ENCODE measurements around the gene POC1A. TPM values are rescaled to one million over a fixed set of nuclear protein-coding genes. Genes with fewer than 3 reads are reported as not detected.
"Not testable (repeated sequence)": the region's sequence is repeated elsewhere in the genome, so short reads cannot be mapped to it uniquely, and the experiment has no call there.

The POC1A gene
- total RNA-seq, 1 experiment from 2014 or later = 9.8 TPM

DNA sequence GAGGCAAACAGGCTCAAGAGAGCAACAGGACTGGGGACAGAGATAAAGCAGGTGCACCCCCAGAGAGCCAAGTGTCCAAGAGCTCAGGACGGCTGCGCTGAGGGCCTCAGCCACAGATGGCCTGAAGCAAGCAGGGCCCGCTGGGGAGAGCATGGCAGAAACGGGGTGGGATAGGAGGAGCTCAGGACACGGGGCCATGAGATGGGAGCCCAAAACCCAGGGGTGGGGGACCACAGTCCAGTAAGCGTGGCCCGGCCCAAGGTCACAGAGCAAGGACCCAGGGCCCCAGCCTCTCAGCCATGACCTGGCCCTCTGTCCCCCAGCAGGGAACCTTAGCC lies 107.4 kb downstream of the POC1A start:
- POLR2A ChIA-PET = interaction anchor here (0.6 to 6.1 kb wide), 24 partner anchors 9 to 232 kb away, joined by 3 to 101 read pairs (median 5); partner anchors contain the start of genes ABHD14A, ABHD14B, ACY1 and DUSP7
- H3K4me1 Mint-ChIP-seq (ENCODE audit: insufficient read depth, unreplicated experiment) = peaks cover 59% of the 10 kb centered on the region
- H3K36me3 Mint-ChIP-seq (ENCODE audit: insufficient read depth, unreplicated experiment) = peaks cover 46% of the 10 kb centered on the region
- no peaks in the 10 kb centered on the region for H3K27me3 Mint-ChIP-seq (ENCODE audit: insufficient read depth, unreplicated experiment)
- TSS peak; percentile 84 for BruUV-seq (replicated peaks)
- CTCF ChIA-PET = interaction anchor here (0.9 to 2.5 kb wide), 9 partner anchors 10 to 105 kb away, joined by 3 to 12 read pairs (median 4); partner anchors contain the start of genes DUSP7 and PARP3
- no peak for DNase-seq (ENCODE audit: unreplicated experiment)
- H3K4me3 Mint-ChIP-seq (ENCODE audit: unreplicated experiment) = peak overlapping the region; percentile 68
- intact Hi-C loops (cut with micrococcal nuclease) = no loop called here
- H3K27ac Mint-ChIP-seq (ENCODE audit: low read depth, unreplicated experiment) = peak overlapping the region; percentile 95
- no peak for TF ChIP-seq CTCF (IDR thresholded peaks at IDR 0.05; ENCODE audit: unreplicated experiment)
- no peaks in the 10 kb centered on the region for H3K9me3 Mint-ChIP-seq (ENCODE audit: unreplicated experiment)

GRCh38 chr3:52046186-52046901 lies 107.9 kb downstream of the POC1A start:
- TF ChIP-seq CTCF (IDR thresholded peaks at IDR 0.05; ENCODE audit: unreplicated experiment) = no peak
- intact Hi-C loops (cut with micrococcal nuclease) = no loop called here
- no peaks in the 10 kb centered on the region for H3K9me3 Mint-ChIP-seq (ENCODE audit: unreplicated experiment)
- H3K27me3 Mint-ChIP-seq (ENCODE audit: insufficient read depth, unreplicated experiment) = no peaks in the 10 kb centered on the region
- CTCF ChIA-PET = interaction anchor here (0.9 to 3.2 kb wide), 11 partner anchors 7 to 104 kb away, joined by 3 to 18 read pairs (median 4); partner anchors contain the start of genes DUSP7 and PARP3
- POLR2A ChIA-PET = interaction anchor here (0.6 to 6.1 kb wide), 24 partner anchors 9 to 232 kb away, joined by 3 to 101 read pairs (median 5); partner anchors contain the start of genes ABHD14A, ABHD14B, ACY1 and DUSP7
- BruUV-seq (replicated peaks) = no TSS peak
- H3K27ac Mint-ChIP-seq (ENCODE audit: low read depth, unreplicated experiment) = peak overlapping the region; percentile 95
- DNase-seq (ENCODE audit: unreplicated experiment) = peak; percentile 99
- peaks cover 56% of the 10 kb centered on the region for H3K4me1 Mint-ChIP-seq (ENCODE audit: insufficient read depth, unreplicated experiment)
- peak overlapping the region; percentile 68 for H3K4me3 Mint-ChIP-seq (ENCODE audit: unreplicated experiment)
- peaks cover 42% of the 10 kb centered on the region for H3K36me3 Mint-ChIP-seq (ENCODE audit: insufficient read depth, unreplicated experiment)

DNA sequence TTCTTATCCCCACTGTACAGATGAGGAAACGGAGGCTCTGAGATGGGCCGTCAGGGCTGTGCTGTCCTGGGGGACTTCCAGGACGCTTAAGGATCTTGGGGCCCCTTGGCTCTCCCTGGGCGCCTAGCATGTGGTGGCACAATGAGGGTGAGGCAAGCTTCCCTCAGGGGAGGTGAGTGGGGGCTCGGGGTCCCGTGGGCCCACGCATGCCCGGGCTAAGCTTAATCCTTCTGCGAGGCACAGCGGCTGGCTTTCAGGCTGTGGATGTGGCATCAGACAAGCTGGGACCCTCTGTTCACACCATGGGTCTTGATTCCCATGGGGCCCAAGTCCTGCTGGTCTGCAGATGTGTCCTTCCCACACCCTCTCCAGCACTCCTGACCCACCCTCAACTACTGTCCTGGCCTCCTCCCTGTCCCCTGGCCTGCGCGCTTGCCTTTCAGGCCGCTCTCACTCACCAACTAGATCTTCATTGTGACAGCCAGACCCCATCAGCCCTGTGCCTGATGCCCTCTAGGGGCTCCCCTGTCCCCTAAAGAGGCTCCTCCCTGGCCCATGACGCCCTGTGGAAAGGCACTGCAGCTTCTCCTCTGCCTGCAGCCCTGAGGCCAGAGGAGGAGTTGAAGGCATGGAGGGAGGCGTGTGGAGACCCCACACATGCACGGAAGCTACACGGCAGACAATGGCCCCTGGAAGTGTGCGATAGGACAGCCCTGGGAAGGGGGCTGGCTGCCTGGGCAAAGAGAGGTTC lies 109.2 kb downstream of the POC1A start:
- ChIA-PET POLR2A (interaction anchor here (1.8 to 6.1 kb wide), 5 partner anchors 11 to 83 kb away, joined by 4 to 101 read pairs (median 11); partner anchors contain the start of genes ACY1, DUSP7 and RPL29), CTCF (interaction anchor here (0.9 to 3.2 kb wide), 9 partner anchors 9 to 99 kb away, joined by 3 to 18 read pairs (median 6); partner anchors contain the start of gene RPL29)
- no peak overlapping the region for H3K4me3 Mint-ChIP-seq (ENCODE audit: unreplicated experiment)
- peak overlapping the region; percentile 95 for H3K27ac Mint-ChIP-seq (ENCODE audit: low read depth, unreplicated experiment)
- H3K36me3 Mint-ChIP-seq (ENCODE audit: insufficient read depth, unreplicated experiment) = peaks cover 31% of the 10 kb centered on the region
- intact Hi-C loops (cut with micrococcal nuclease) = no loop called here
- peaks cover 56% of the 10 kb centered on the region for H3K4me1 Mint-ChIP-seq (ENCODE audit: insufficient read depth, unreplicated experiment)
- no peaks in the 10 kb centered on the region for H3K9me3 Mint-ChIP-seq (ENCODE audit: unreplicated experiment)
- DNase-seq (ENCODE audit: unreplicated experiment) = no peak
- H3K27me3 Mint-ChIP-seq (ENCODE audit: insufficient read depth, unreplicated experiment) = no peaks in the 10 kb centered on the region
- TF ChIP-seq CTCF (IDR thresholded peaks at IDR 0.05; ENCODE audit: unreplicated experiment) = no peak
- no TSS peak for BruUV-seq (replicated peaks)

DNA sequence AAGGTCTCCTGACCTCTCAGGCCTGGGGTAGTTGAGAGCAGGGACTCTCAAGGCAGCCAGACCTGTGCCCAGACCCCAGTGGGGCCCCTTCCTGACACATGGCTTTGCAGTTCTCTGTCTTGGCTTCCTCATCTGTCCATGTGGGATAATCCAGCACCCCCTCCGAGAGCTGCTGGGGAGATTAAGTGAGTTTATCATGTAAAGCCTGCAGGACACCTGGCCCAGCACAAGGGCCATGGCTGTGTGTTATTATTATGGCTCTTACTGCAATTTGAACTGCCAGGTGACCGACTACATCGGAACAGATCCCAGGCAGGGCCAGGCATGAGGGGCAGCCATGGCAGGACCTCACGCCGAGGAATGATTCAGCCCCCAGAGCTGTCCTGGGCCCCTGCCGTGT lies 110.5 kb downstream of the POC1A start:
- no peak for DNase-seq (ENCODE audit: unreplicated experiment)
- H3K4me3 Mint-ChIP-seq (ENCODE audit: unreplicated experiment) = no peak overlapping the region
- POLR2A ChIA-PET = interaction anchor here (0.6 to 6.1 kb wide), 2 partner anchors 12 to 242 kb away, joined by 3 to 101 read pairs; partner anchors contain the start of gene DUSP7
- CTCF ChIA-PET = interaction anchor here (0.6 to 3.2 kb wide), 7 partner anchors 10 to 1117 kb away, joined by 3 to 18 read pairs (median 3); partner anchors contain the start of genes PRKCD and RPL29
- H3K9me3 Mint-ChIP-seq (ENCODE audit: unreplicated experiment) = no peaks in the 10 kb centered on the region
- no peak for TF ChIP-seq CTCF (IDR thresholded peaks at IDR 0.05; ENCODE audit: unreplicated experiment)
- peaks cover 54% of the 10 kb centered on the region for H3K4me1 Mint-ChIP-seq (ENCODE audit: insufficient read depth, unreplicated experiment)
- H3K36me3 Mint-ChIP-seq (ENCODE audit: insufficient read depth, unreplicated experiment) = peaks cover 18% of the 10 kb centered on the region
- H3K27ac Mint-ChIP-seq (ENCODE audit: low read depth, unreplicated experiment) = peak overlapping the region; percentile 95
- H3K27me3 Mint-ChIP-seq (ENCODE audit: insufficient read depth, unreplicated experiment) = no peaks in the 10 kb centered on the region
- BruUV-seq (replicated peaks) = no TSS peak
- intact Hi-C loops (cut with micrococcal nuclease) = no loop called here

- peaks cover 55% of the 10 kb centered on the region for H3K4me1 Mint-ChIP-seq (ENCODE audit: insufficient read depth, unreplicated experiment)
- BruUV-seq (replicated peaks); H3K9me3 Mint-ChIP-seq (ENCODE audit: unreplicated experiment); H3K27me3 Mint-ChIP-seq (ENCODE audit: insufficient read depth, unreplicated experiment); intact Hi-C loops (cut with micrococcal nuclease); H3K27ac Mint-ChIP-seq (ENCODE audit: low read depth, unreplicated experiment); DNase-seq (ENCODE audit: unreplicated experiment); H3K4me3 Mint-ChIP-seq (ENCODE audit: unreplicated experiment): not testable (repeated sequence)
- peaks cover 11% of the 10 kb centered on the region for H3K36me3 Mint-ChIP-seq (ENCODE audit: insufficient read depth, unreplicated experiment)
- POLR2A ChIA-PET = interaction anchor here (6.1 kb wide), 1 partner anchor 13 kb away, joined by 101 read pairs; the partner anchor contains the start of gene DUSP7
- CTCF ChIA-PET = interaction anchor here (3.2 kb wide), 1 partner anchor 11 kb away, joined by 18 read pairs; no protein-coding TSS in a partner anchor
Measured at GRCh38 chr3:52043039-52043438, 111.2 kb downstream of the POC1A start.

Data from MCF 10A (cell line).